HCT116 (cell line): Measurements from ENCODE around the gene PGA4.
"Not testable (repeated sequence)": the region's sequence is repeated elsewhere in the genome, so short reads cannot be mapped to it uniquely, and the experiment has no call there.

ENCODE experiments used
- CTCF ChIP-seq, 3 experiments: fragments of 200-600 bp in 1 of 3; sonication (generic) in 1 of 3; IDR thresholded peaks in 2 of 3; conservative IDR thresholded peaks in 1 of 3; 2 replicates each; pipeline ENCODE4 v1.5.1; 2012 to 2017; ENCODE audit warnings: low read depth in 2 of 3, low read length in 2 of 3, antibody characterized with exemption in 1 of 3, borderline replicate concordance in 1 of 3, control low read depth in 1 of 3, mild to moderate bottlenecking in 1 of 3, mixed read lengths in 1 of 3, mixed run types in 1 of 3, moderate library complexity in 1 of 3; ENCODE audit not compliant: insufficient read depth in 1 of 3
- POLR2AphosphoS5 ChIP-seq: IDR thresholded peaks from 2 replicates; pipeline ENCODE4 v1.6.1; 2011; ENCODE audit warnings: mild to moderate bottlenecking, low read depth, low read length, moderate library complexity

- TF ChIP-seq CTCF (IDR thresholded peaks at IDR 0.05 in 2 of 3, conservative IDR thresholded peaks at IDR 0.05 in 1 of 3; ENCODE audit: borderline replicate concordance in 1 of 3, insufficient read depth in 1 of 3, low read depth in 2 of 3, low read length in 2 of 3); POLR2AphosphoS5: not testable (repeated sequence)
Measured at GRCh38 chr11:61226457-61227137, 4.5 kb downstream of the PGA4 start.
